ENCODE results near the gene NKAIN2. TPM values are rescaled to one million over a fixed set of nuclear protein-coding genes. Genes with fewer than 3 reads are reported as not detected.

The NKAIN2 gene
- total and polyA plus RNA-seq, 8 donors = 9.5 to 23.4 (median 18.9) TPM; not detected in 2

DNA sequence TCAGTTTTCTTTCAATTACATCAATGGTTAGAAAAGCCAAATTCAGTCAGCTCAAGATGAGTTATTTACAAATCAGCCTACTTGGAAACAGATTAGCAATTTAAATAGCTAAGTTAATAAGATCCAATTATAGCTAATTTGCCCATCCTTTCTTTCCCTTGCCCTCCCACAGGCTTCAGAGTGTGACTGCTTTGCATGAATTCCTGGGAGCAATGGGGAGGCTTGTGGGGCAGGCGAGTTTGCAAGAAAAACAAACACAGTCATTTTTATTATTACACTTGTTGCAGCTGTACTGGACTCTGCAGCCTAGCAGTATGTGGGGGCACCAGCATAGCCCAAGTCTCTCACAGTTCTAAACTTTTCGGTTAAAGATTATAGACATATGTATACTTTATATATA is 219.0 kb downstream of the NKAIN2 start:
- TF ChIP-seq, protein P1, sequence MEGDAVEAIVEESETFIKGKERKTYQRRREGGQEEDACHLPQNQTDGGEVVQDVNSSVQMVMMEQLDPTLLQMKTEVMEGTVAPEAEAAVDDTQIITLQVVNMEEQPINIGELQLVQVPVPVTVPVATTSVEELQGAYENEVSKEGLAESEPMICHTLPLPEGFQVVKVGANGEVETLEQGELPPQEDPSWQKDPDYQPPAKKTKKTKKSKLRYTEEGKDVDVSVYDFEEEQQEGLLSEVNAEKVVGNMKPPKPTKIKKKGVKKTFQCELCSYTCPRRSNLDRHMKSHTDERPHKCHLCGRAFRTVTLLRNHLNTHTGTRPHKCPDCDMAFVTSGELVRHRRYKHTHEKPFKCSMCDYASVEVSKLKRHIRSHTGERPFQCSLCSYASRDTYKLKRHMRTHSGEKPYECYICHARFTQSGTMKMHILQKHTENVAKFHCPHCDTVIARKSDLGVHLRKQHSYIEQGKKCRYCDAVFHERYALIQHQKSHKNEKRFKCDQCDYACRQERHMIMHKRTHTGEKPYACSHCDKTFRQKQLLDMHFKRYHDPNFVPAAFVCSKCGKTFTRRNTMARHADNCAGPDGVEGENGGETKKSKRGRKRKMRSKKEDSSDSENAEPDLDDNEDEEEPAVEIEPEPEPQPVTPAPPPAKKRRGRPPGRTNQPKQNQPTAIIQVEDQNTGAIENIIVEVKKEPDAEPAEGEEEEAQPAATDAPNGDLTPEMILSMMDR (IDR thresholded peaks at IDR 0.05) = no peak
- Histone ChIP-seq H3K4me1 (no peaks in the 10 kb centered on the region), H3K27ac (no peak overlapping the region), H3K4me3 (no peak overlapping the region), H3K36me3 (no peaks in the 10 kb centered on the region), H3K27me3 (no peaks in the 10 kb centered on the region), H3K9me3 (no peaks in the 10 kb centered on the region)
- no peak for ATAC-seq
- intact Hi-C loops (cut with DNase I) = no loop called here
- DNase-seq = no peak

DNA sequence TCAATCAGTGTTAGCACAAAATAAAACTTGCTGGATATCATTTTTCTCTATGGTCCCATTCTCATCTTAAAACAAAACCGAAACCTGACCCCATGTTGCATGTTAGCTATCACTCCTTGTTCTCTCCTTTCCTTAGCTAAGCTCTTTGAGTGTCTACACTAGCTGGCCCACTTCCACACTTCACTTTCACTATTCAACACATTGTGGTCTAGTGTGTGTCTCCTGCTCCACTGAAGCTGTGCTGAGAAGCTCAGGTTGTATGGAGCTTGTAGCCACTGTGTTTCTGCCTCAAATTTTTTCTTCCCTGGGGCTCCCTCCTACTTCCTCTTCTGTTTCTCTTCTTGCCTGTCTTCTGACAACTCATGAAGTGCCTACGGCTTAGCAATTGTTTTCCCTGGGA is 223.0 kb downstream of the NKAIN2 start:
- ATAC-seq = no peak
- Histone ChIP-seq H3K36me3 (no peaks in the 10 kb centered on the region), H3K4me3 (no peak overlapping the region), H3K9me3 (no peaks in the 10 kb centered on the region), H3K27me3 (no peaks in the 10 kb centered on the region), H3K27ac (no peak overlapping the region), H3K4me1 (no peaks in the 10 kb centered on the region)
- no peak for DNase-seq
- intact Hi-C loops (cut with DNase I) = no loop called here
- TF ChIP-seq, protein P1 (IDR thresholded peaks at IDR 0.05) = no peak

DNA sequence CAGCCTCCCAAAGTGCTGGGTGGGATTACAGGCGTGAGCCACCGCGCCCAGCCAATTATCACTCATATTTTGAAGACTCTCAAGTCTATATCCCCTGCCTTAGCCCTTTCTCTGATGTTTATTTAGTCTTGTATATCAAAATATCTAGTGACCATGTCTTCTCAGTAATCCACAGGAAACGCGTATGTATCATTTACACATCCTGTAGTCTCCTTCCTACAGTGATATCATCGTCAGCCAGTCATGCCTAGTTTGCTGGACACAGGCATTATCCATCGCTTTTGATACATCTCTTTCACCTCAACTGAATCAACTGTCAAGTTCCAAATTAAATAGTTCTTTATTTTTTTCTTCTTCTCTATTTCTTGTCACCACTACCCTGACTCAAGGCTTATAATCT is 223.7 kb downstream of the NKAIN2 start:
- Histone ChIP-seq H3K4me3 (no peak overlapping the region), H3K4me1 (no peaks in the 10 kb centered on the region), H3K36me3 (no peaks in the 10 kb centered on the region), H3K9me3 (no peaks in the 10 kb centered on the region), H3K27me3 (no peaks in the 10 kb centered on the region), H3K27ac (no peak overlapping the region)
- TF ChIP-seq, protein P1 (IDR thresholded peaks at IDR 0.05) = no peak
- DNase-seq (no peak), ATAC-seq (no peak)
- intact Hi-C loops (cut with DNase I) = no loop called here

DNA sequence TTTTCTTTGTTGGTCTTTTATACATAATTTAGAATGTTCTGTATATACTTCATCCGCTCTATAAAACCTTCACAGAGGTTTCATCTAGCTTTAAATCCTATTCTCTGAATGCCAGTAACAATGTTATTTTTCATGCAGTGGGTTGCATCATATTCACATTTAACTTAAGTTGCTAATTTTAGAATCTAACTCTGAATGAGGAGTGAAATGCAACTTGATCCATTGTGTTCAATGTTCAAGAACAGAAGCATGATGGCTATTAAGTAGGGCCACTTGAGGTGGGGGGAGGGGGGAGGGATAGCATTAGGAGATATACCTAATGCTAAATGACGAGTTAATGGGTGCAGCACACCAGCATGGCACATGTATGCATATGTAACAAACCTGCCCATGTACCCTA is 224.5 kb downstream of the NKAIN2 start:
- intact Hi-C loops (cut with DNase I) = no loop called here
- Histone ChIP-seq H3K4me3 (no peak overlapping the region), H3K4me1 (no peaks in the 10 kb centered on the region), H3K36me3 (no peaks in the 10 kb centered on the region), H3K27ac (no peak overlapping the region), H3K9me3 (no peaks in the 10 kb centered on the region), H3K27me3 (no peaks in the 10 kb centered on the region)
- TF ChIP-seq, protein P1 (IDR thresholded peaks at IDR 0.05) = no peak
- DNase-seq (peak in 1 of 4 donors; percentile 7), ATAC-seq (no peak)

DNA sequence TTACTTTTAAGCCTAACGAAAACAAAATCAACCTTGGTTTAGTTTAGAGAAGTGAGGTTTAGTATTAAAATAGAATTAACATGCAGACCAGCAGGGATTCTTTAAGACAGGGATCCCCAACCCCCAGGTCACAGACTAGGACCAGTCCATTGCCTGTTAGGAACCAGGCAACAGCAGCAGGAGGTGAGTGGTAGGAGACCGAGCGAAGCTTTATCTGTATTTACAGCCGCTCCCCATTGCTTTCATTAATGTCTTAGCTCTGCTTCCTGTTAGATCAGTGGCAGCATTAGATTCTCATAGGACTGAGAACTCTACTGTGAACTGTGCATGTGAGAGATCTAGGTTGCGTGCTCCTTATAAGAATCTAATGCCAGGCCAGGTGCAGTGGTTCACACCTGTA is 225.9 kb downstream of the NKAIN2 start:
- DNase-seq (no peak), ATAC-seq (no peak)
- H3K27me3 ChIP-seq = no peaks in the 10 kb centered on the region
- H3K9me3 ChIP-seq = no peaks in the 10 kb centered on the region
- H3K4me1 ChIP-seq = no peaks in the 10 kb centered on the region
- H3K36me3 ChIP-seq = no peaks in the 10 kb centered on the region
- intact Hi-C loops (cut with DNase I) = no loop called here
- no peak overlapping the region for H3K4me3 ChIP-seq
- TF ChIP-seq, protein P1 (IDR thresholded peaks at IDR 0.05) = no peak
- H3K27ac ChIP-seq = no peak overlapping the region
